A673 (cell line): ENCODE measurements around the gene TMEM178B.

Source experiments
- CTCF ChIP-seq: fragments of 300-800, 200-600 bp; sonication (generic); conservative IDR thresholded peaks from 2 replicates; pipeline ENCODE4 v1.5.1; 2017; ENCODE audit warnings: low read depth, mild to moderate bottlenecking, antibody characterized with exemption, low read length, moderate library complexity, mixed read lengths
- EZH2 ChIP-seq: fragments of 200-600 bp; sonication (generic); IDR thresholded peaks from 2 replicates; pipeline ENCODE4 v1.6.1; 2017; ENCODE audit warnings: borderline replicate concordance, low read depth, mild to moderate bottlenecking, mixed read lengths, antibody characterized with exemption, low read length; ENCODE audit not compliant: poor library complexity, severe bottlenecking

GRCh38 chr7:141231018-141231792 lies 157.3 kb downstream of the TMEM178B start:
- TF ChIP-seq EZH2 (no peak), CTCF (peak; percentile 31; the same call in 1 of the 2 replicates)
